GM12801 (cell line): ENCODE results near the gene GPC5.

Source experiments
- CTCF ChIP-seq: IDR thresholded peaks from one replicate; pipeline ENCODE4 v1.5.1; 2011; ENCODE audit warnings: control low read depth; ENCODE audit not compliant: insufficient read length; ENCODE audit errors: extremely low read depth

Gene GPC5

GRCh38 chr13:91580749-91581148 lies 182.3 kb downstream of the GPC5 start:
- TF ChIP-seq CTCF: no peak

- no peak for TF ChIP-seq CTCF
Observed at GRCh38 chr13:91586609-91587008, 188.2 kb downstream of the GPC5 start.

- TF ChIP-seq CTCF: no peak
Observed at GRCh38 chr13:91588541-91588940, 190.1 kb downstream of the GPC5 start.

GRCh38 chr13:91592056-91593014 lies 193.9 kb downstream of the GPC5 start:
- no peak for TF ChIP-seq CTCF

- TF ChIP-seq CTCF: no peak
Observed at GRCh38 chr13:91593456-91593855, 195.0 kb downstream of the GPC5 start.

GRCh38 chr13:91594061-91594460 lies 195.6 kb downstream of the GPC5 start:
- no peak for TF ChIP-seq CTCF

GRCh38 chr13:91595677-91596076 lies 197.3 kb downstream of the GPC5 start:
- TF ChIP-seq CTCF: no peak
